GM19193 (cell line): ENCODE data around the gene TDRKH.

ENCODE experiments used
- POLR2A ChIP-seq: IDR thresholded peaks from 4 replicates; pipeline ENCODE4 v1.6.1; 2011; ENCODE audit not compliant: insufficient read depth, insufficient read length; ENCODE audit errors: extremely low read depth

The TDRKH gene, protein sequence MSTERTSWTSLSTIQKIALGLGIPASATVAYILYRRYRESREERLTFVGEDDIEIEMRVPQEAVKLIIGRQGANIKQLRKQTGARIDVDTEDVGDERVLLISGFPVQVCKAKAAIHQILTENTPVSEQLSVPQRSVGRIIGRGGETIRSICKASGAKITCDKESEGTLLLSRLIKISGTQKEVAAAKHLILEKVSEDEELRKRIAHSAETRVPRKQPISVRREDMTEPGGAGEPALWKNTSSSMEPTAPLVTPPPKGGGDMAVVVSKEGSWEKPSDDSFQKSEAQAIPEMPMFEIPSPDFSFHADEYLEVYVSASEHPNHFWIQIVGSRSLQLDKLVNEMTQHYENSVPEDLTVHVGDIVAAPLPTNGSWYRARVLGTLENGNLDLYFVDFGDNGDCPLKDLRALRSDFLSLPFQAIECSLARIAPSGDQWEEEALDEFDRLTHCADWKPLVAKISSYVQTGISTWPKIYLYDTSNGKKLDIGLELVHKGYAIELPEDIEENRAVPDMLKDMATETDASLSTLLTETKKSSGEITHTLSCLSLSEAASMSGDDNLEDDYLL

GRCh38 chr1:151790071-151790939 lies at the start of gene TDRKH:
Gene TDRKH, minus strand, starts transcription at chr1:151790500. Its CDS starts 7,478 bp downstream, at chr1:151783022.
- TF ChIP-seq POLR2A: peak; percentile 35

GRCh38 chr1:151839457-151840403 lies 49.4 kb upstream of the TDRKH start, which contains the start of gene C2CD4D:
Gene C2CD4D, minus strand, starts transcription at chr1:151839820. Its CDS starts 831 bp downstream, at chr1:151838989.
- TF ChIP-seq POLR2A: peak; percentile 37

GRCh38 chr1:151839082-151839412 lies 48.7 kb upstream of the TDRKH start:
- TF ChIP-seq POLR2A: no peak

DNA sequence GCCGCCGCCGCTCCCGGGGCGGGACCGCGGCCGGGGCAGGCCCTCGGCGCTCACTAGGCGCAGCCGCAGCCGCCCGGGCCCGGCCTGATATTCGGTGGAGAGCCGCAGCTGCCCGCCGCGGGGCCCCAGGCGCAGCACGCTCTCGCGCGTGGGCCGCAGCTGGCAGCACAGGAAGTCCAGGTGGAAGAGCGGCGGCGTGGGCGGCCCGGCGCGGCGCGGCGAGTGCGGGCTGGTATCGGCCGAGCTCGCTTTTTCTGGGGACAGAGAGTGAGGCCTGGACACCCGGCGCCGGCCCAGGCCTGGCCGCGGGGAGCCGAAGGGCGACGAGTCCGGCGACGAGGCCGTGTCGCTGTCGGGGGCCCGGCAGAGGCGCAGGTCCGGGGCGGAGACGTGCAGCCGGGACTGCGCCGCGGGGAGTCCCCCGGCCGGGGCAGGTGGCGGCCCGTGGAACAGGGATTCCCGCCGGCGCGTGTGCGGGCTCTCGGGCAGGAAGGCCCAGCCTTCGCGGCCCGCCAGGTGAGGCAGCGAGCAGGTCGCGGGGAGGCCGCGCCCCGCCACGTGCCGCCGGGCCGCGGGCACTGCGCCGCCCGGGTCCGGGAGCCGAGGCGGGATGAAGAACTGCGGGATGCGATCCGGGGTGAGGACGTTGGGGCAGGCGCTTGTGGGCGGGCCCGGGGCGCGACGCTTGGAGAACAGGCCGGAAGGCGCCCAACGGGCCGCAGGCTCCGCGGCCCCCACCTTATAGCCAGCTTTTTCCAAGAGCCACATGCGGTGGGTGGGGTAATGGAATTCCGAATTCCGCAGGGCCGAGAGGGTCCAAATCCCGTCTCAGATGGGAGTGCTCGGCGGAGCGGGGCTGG lies 48.2 kb upstream of the TDRKH start:
- TF ChIP-seq POLR2A: no peak

DNA sequence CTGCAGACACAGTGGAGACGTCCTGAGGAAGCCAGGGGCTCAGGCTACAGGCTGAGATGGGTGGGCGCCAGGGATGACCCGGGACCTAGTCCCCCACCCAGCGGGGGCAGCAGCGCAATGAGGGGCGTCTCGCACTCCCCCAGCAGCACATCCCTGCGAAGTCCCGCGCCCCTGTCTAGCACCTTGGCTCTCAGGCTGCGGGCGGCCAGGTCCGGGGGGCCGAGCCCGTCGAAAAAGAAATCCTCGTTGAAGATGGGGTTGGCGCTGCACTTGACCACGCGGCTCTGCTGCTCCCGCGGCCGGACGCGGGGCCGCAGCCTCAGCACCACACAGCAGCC lies 47.6 kb upstream of the TDRKH start:
- no peak for TF ChIP-seq POLR2A

GRCh38 chr1:151837197-151837596 lies 46.9 kb upstream of the TDRKH start:
- no peak for TF ChIP-seq POLR2A

- no peak for TF ChIP-seq POLR2A
These were observed 45.3 kb upstream of the TDRKH start for GRCh38 chr1:151835596-151835995.

DNA sequence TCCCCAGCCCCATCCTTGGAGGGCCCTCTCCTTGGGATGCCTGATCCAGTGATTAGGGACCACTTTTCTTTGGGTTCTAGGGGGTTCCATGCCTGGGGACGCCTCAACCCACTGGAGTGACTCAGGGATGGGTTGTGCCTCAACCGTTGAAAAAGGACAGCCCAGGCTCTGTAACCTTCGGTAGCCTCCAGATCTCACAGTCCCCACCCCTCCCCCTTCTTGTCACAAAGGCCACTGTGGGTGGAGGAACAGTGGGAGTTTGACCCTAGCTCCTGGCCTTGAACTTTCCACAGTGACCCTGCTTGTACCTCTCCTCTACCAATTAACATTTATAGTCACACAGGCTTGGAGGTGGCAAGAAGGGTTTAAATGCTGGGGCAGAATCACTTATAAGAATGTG lies 43.9 kb upstream of the TDRKH start:
- TF ChIP-seq POLR2A: no peak

GRCh38 chr1:151833172-151833900 lies 43.0 kb upstream of the TDRKH start:
- no peak for TF ChIP-seq POLR2A

- no peak for TF ChIP-seq POLR2A
These were observed 42.1 kb upstream of the TDRKH start for GRCh38 chr1:151832318-151832980.

- no peak for TF ChIP-seq POLR2A
These were observed 41.3 kb upstream of the TDRKH start, which contains the start of gene RORC for GRCh38 chr1:151831605-151832004. Gene RORC, minus strand, starts transcription at chr1:151831802. Its CDS starts 38 bp downstream, at chr1:151831764.

DNA sequence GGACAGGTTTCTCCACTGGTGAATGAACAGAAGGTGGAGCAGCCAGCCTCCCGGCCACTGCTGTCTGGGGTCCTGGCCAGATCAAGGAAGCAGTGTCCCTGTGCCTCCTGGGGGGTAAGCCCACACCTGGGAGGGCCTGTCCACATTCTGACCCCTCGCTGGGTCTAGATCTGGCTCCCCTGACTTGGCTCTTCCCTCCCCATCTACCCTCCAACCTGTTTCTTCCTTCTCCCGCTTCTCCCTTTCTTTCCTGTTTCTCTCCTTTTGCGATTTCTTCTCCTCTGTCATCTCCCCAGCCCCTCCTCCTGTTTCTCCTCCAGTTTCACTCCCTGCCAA lies 40.9 kb upstream of the TDRKH start:
- no peak for TF ChIP-seq POLR2A
